HCT116 (cell line): ENCODE results near the gene RAB19. TPM values are rescaled to one million over a fixed set of nuclear protein-coding genes. Genes with fewer than 3 reads are reported as not detected.

Experiments
- ATAC-seq: fragments of 200-7000 bp; cut with Tn5 transposase; 2 replicates; pipeline ENCODE4 v1.9.1; 2020; ENCODE audit warnings: mild to moderate bottlenecking, moderate library complexity
- BruUV-seq: library from RNA; stranded (reverse); fragments of 400-500 nt; replicated peaks from 2 replicates; lab custom pipeline; 2021; lab: Mats Ljungman, UMichigan
- CTCF ChIA-PET: fragments of 300-600 bp; sonication (Branson Sonifier 250); formaldehyde crosslinking; loops from one replicate; lab custom pipeline; 2021; ENCODE audit warnings: antibody characterized with exemption; lab: Charles Lee
- POLR2A ChIA-PET: fragments of 300-600, 350-600 bp; sonication (Branson Sonifier 250); formaldehyde crosslinking; loops from one replicate; lab custom pipeline; 2021; ENCODE audit warnings: antibody characterized with exemption; lab: Charles Lee
- RAD21 ChIA-PET, 2 experiments: fragments of 300-600 bp; sonication (Branson Sonifier 250); formaldehyde crosslinking; loops; one replicate each; lab custom pipeline; 2023; ENCODE audit warnings: low total read pairs in 2 of 2; ENCODE audit not compliant: uncharacterized antibody in 2 of 2, unreplicated experiment in 2 of 2, low non-redundant PET in 1 of 2; lab: Charles Lee
- DNase-seq: peaks from one replicate; pipeline ENCODE4 v3.0.0-alpha.2; 2010; ENCODE audit warnings: low read depth, low spot score
- H2AFZ ChIP-seq: fragments of 200-600 bp; shearing (Covaris generic), sonication (generic); 2 replicates; pipeline ENCODE4 v1.6.1; 2017; ENCODE audit warnings: low read depth, mixed run types, mixed read lengths, antibody characterized with exemption, low read length; ENCODE audit not compliant: poor library complexity, severe bottlenecking
- H3K27ac ChIP-seq: 2 replicates; pipeline ENCODE4 v1.5.1; 2012; ENCODE audit warnings: low read depth, low read length
- H3K27me3 ChIP-seq: fragments of 200-600 bp; sonication (generic); 2 replicates; pipeline ENCODE4 v1.6.1; 2016; ENCODE audit warnings: mixed run types, low read length, mixed read lengths; ENCODE audit not compliant: insufficient read depth
- H3K36me3 ChIP-seq, 2 experiments: fragments of 200-500 bp in 1 of 2; fragments of 200-600 bp in 1 of 2; sonication (Bioruptor generic) in 1 of 2; sonication (generic) in 1 of 2; 2 replicates each; pipeline versions ENCODE4 v1.5.1 to v1.6.1; 2014 to 2016; ENCODE audit warnings: low read length in 2 of 2, inconsistent platforms in 1 of 2, mixed read lengths in 1 of 2, mixed run types in 1 of 2; ENCODE audit not compliant: insufficient read depth in 2 of 2, control insufficient read depth in 1 of 2
- H3K4me1 ChIP-seq, 2 experiments: fragments of 200-600 bp in 1 of 2; sonication (generic) in 1 of 2; 2 replicates each; pipeline versions ENCODE4 v1.5.1 to v1.6.1; 2012 to 2017; ENCODE audit warnings: low read length in 2 of 2, inconsistent platforms in 1 of 2, mild to moderate bottlenecking in 1 of 2, mixed read lengths in 1 of 2, mixed run types in 1 of 2, moderate library complexity in 1 of 2; ENCODE audit not compliant: insufficient read depth in 2 of 2, control insufficient read depth in 1 of 2
- H3K4me2 ChIP-seq: fragments of 200-600 bp; sonication (generic); 2 replicates; pipeline ENCODE4 v1.6.1; 2017; ENCODE audit warnings: mixed run types, low read length, mixed read lengths
- H3K4me3 ChIP-seq, 2 experiments: fragments of 200-600 bp in 1 of 2; sonication (generic) in 1 of 2; replicated peaks in 1 of 2; 2 replicates each; pipeline ENCODE4 v1.5.1; 2011 to 2016; ENCODE audit warnings: low read length in 2 of 2, control low read depth in 1 of 2, low read depth in 1 of 2, mild to moderate bottlenecking in 1 of 2, mixed read lengths in 1 of 2, mixed run types in 1 of 2
- H3K79me2 ChIP-seq: fragments of 200-600 bp; sonication (generic); 2 replicates; pipeline ENCODE4 v1.6.1; 2017; ENCODE audit warnings: mild to moderate bottlenecking, mixed run types, low read length, moderate library complexity, mixed read lengths; ENCODE audit not compliant: insufficient read depth
- H3K9ac ChIP-seq: fragments of 200-600 bp; sonication (generic); 2 replicates; pipeline ENCODE4 v1.6.1; 2016; ENCODE audit warnings: low read length, mixed read lengths
- H3K9me2 ChIP-seq: fragments of 200-600 bp; sonication (generic), shearing (Covaris generic); 2 replicates; pipeline ENCODE4 v1.6.1; 2017; ENCODE audit warnings: mixed run types, mild to moderate bottlenecking, moderate library complexity; ENCODE audit not compliant: insufficient read depth
- H3K9me3 ChIP-seq, 2 experiments: fragments of 200-500 bp in 1 of 2; fragments of 200-600 bp in 1 of 2; sonication (Bioruptor generic) in 1 of 2; sonication (generic) in 1 of 2; 2 replicates each; pipeline ENCODE4 v1.6.1; 2014 to 2017; ENCODE audit warnings: low read length in 2 of 2, mixed read lengths in 2 of 2, inconsistent platforms in 1 of 2, low read depth in 1 of 2, mild to moderate bottlenecking in 1 of 2, mixed run types in 1 of 2, moderate library complexity in 1 of 2; ENCODE audit not compliant: control insufficient read depth in 1 of 2, insufficient read depth in 1 of 2
- H4K20me1 ChIP-seq: fragments of 200-600 bp; sonication (generic), shearing (Covaris generic); 2 replicates; pipeline ENCODE4 v1.6.1; 2017; ENCODE audit warnings: mixed run types, mild to moderate bottlenecking, moderate library complexity; ENCODE audit not compliant: insufficient read depth
- ELF1 ChIP-seq: IDR thresholded peaks from 2 replicates; pipeline ENCODE4 v1.6.1; 2012; ENCODE audit warnings: low read depth, borderline replicate concordance
- ZNF274 ChIP-seq: fragments of 200-500 bp; sonication (Bioruptor generic); IDR thresholded peaks from 2 replicates; pipeline ENCODE4 v1.6.1; 2014; ENCODE audit warnings: mild to moderate bottlenecking, low read depth, low read length, inconsistent platforms
- intact Hi-C: fragments of 100-400 bp; cut with micrococcal nuclease; formaldehyde crosslinking; loops from 2 replicates; pipeline ENCODE4 v1.10.0; 2022
- total RNA-seq: library from RNA; stranded (reverse); gene quantifications from one replicate; pipeline ENCODE4 v1.2.1, GENCODE V29; 2021; ENCODE audit not compliant: unreplicated experiment
- TF ChIP-seq, protein P1 (sequence below): IDR thresholded peaks from 2 replicates; pipeline ENCODE4 v1.6.1; 2012; ENCODE audit warnings: low read depth
- TF ChIP-seq, protein P2 (sequence below): IDR thresholded peaks from 2 replicates; pipeline ENCODE4 v1.6.1; 2011; ENCODE audit warnings: mild to moderate bottlenecking, low read length, moderate library complexity; ENCODE audit not compliant: insufficient replicate concordance; ENCODE audit errors: extremely low read depth

RAB19 gene
- total RNA-seq, 1 experiment from 2014 or later, result 2.6 TPM

DNA sequence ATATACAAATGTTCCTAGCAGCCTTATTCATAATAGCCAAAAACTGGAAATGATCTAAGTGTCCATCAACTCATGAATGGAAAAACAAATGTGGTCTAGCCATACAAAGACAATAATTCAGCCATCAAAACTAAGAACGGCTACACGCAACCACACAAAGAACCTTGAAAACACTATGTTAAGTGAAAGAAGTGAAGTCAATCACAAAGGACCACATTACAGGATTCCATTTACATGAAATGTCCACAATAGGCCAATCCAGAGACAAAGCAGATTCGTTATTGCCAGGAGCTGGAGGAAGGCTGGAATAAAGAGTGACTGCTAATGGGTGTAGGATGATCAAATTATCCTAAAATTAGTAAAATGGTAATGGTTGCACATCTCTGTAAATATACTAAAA, 54.3 kb downstream of the RAB19 start:
- Histone ChIP-seq H3K27ac (no peak overlapping the region), H3K9ac (no peak overlapping the region), H2AFZ (no peak overlapping the region), H3K36me3 (peaks cover 12 to 13% of the 10 kb centered on the region in 2 experiments; a peak in 3 of 4 replicates), H3K9me2 (no peaks in the 10 kb centered on the region), H3K4me3 (no peak overlapping the region), H3K4me2 (no peak overlapping the region), H4K20me1 (no peaks in the 10 kb centered on the region), H3K79me2 (0 out of 2 replicates have a peak, but pooled peaks cover 5% of the 10 kb centered on the region), H3K9me3 (no peaks in the 10 kb centered on the region), H3K4me1 (no peaks in the 10 kb centered on the region), H3K27me3 (no peaks in the 10 kb centered on the region)
- intact Hi-C loops, result no loop called here
- no peak for DNase-seq
- ChIA-PET CTCF (no interaction called here), POLR2A (no interaction called here), RAD21 (no interaction called here)
- BruUV-seq, result no TSS peak
- ATAC-seq, result no peak
- no peak for TF ChIP-seq ZNF274
- TF ChIP-seq, protein P1, sequence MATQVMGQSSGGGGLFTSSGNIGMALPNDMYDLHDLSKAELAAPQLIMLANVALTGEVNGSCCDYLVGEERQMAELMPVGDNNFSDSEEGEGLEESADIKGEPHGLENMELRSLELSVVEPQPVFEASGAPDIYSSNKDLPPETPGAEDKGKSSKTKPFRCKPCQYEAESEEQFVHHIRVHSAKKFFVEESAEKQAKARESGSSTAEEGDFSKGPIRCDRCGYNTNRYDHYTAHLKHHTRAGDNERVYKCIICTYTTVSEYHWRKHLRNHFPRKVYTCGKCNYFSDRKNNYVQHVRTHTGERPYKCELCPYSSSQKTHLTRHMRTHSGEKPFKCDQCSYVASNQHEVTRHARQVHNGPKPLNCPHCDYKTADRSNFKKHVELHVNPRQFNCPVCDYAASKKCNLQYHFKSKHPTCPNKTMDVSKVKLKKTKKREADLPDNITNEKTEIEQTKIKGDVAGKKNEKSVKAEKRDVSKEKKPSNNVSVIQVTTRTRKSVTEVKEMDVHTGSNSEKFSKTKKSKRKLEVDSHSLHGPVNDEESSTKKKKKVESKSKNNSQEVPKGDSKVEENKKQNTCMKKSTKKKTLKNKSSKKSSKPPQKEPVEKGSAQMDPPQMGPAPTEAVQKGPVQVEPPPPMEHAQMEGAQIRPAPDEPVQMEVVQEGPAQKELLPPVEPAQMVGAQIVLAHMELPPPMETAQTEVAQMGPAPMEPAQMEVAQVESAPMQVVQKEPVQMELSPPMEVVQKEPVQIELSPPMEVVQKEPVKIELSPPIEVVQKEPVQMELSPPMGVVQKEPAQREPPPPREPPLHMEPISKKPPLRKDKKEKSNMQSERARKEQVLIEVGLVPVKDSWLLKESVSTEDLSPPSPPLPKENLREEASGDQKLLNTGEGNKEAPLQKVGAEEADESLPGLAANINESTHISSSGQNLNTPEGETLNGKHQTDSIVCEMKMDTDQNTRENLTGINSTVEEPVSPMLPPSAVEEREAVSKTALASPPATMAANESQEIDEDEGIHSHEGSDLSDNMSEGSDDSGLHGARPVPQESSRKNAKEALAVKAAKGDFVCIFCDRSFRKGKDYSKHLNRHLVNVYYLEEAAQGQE, result no peak
- no peak for TF ChIP-seq ELF1
- TF ChIP-seq, protein P2, sequence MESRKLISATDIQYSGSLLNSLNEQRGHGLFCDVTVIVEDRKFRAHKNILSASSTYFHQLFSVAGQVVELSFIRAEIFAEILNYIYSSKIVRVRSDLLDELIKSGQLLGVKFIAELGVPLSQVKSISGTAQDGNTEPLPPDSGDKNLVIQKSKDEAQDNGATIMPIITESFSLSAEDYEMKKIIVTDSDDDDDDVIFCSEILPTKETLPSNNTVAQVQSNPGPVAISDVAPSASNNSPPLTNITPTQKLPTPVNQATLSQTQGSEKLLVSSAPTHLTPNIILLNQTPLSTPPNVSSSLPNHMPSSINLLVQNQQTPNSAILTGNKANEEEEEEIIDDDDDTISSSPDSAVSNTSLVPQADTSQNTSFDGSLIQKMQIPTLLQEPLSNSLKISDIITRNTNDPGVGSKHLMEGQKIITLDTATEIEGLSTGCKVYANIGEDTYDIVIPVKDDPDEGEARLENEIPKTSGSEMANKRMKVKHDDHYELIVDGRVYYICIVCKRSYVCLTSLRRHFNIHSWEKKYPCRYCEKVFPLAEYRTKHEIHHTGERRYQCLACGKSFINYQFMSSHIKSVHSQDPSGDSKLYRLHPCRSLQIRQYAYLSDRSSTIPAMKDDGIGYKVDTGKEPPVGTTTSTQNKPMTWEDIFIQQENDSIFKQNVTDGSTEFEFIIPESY, result no peak
